ENCODE measurements around the gene SYF2. TPM values are rescaled to one million over a fixed set of nuclear protein-coding genes. Genes with fewer than 3 reads are reported as not detected.
"Not testable (repeated sequence)": the region's sequence is repeated elsewhere in the genome, so short reads cannot be mapped to it uniquely, and the experiment has no call there.

SYF2 gene
- total RNA-seq, 1 donor from 2014 or later = 33.9 TPM

DNA sequence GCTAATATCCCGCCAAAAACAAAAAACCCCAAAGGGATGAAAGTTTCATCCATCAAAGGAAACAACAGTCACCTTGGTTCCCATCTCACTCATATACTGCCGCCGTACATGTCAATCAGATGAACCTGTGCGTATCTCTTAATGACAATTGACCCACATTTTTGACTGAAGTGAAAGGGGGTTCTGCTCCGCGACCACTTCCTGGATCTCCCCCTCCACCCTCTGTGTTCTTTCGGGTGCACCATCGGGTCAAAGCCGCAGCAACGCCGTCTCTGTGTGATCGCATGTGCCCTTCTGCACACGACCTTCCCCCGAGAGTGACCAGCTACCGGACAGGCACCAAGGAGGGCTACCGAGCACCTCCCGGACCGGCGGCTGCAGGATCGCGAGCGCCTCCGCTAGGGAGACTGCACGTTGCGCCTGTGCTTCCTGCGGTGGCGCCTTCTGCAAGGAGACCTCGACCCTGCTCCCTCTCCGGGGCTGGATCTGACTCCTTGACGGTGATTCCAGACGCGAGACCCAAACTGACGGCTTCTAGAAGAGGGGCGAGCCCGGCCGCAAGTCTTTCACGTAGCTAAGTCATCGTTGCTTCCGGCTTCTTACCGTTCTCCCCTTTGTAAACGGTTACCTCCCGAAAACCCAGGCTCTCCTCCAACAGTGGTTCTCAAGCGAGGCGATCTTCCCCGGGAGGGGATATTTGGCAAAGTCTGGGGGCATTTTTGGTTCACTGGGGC lies 34.4 kb upstream of the SYF2 start:
- Histone ChIP-seq H3K9ac (ENCODE audit: low read depth in 1 of 3, low read length in 3 of 3) (peak overlapping the region in 1 of 3 donors; percentile 40), H3K4me3 (ENCODE audit: low read length in 3 of 3) (peak overlapping the region in 1 of 3 donors; percentile 54)
- H3K27me3 ChIP-seq (ENCODE audit: control insufficient read depth in 3 of 3, insufficient read depth in 3 of 3, low read length in 3 of 3); H3K27ac ChIP-seq (ENCODE audit: low read depth, low read length); H3K4me1 ChIP-seq (ENCODE audit: control insufficient read depth in 3 of 3, insufficient read depth in 3 of 3, low read length in 3 of 3); H3K36me3 ChIP-seq (ENCODE audit: control insufficient read depth in 3 of 3, insufficient read depth in 3 of 3, low read length in 3 of 3); H3K9me3 ChIP-seq (ENCODE audit: control insufficient read depth in 3 of 3, low read length in 3 of 3): not testable (repeated sequence)

DNA sequence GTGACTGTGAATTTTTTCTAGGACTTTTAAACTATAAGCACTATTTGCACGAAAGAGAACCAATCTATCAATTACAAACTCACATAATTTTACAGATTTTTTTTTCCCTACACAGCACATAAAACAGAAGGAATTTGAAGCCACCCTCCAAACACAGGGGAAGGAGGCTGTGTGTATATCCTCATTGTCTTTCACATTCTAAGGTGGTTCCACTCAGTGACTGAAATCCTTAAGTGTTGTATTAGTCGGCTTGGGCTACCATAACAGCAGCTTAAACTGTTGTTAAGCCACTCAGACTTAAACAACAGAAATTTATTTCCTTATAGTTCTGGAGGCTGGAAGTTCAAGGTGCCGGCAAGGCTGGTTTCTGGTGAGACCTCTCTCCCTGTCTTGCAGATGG lies 28.0 kb upstream of the SYF2 start:
- H3K4me3 ChIP-seq (ENCODE audit: low read length in 3 of 3); H3K27ac ChIP-seq (ENCODE audit: low read depth, low read length); H3K9ac ChIP-seq (ENCODE audit: low read depth in 1 of 3, low read length in 3 of 3); H3K4me1 ChIP-seq (ENCODE audit: control insufficient read depth in 3 of 3, insufficient read depth in 3 of 3, low read length in 3 of 3); H3K9me3 ChIP-seq (ENCODE audit: control insufficient read depth in 3 of 3, low read length in 3 of 3); H3K36me3 ChIP-seq (ENCODE audit: control insufficient read depth in 3 of 3, insufficient read depth in 3 of 3, low read length in 3 of 3); H3K27me3 ChIP-seq (ENCODE audit: control insufficient read depth in 3 of 3, insufficient read depth in 3 of 3, low read length in 3 of 3): not testable (repeated sequence)

DNA sequence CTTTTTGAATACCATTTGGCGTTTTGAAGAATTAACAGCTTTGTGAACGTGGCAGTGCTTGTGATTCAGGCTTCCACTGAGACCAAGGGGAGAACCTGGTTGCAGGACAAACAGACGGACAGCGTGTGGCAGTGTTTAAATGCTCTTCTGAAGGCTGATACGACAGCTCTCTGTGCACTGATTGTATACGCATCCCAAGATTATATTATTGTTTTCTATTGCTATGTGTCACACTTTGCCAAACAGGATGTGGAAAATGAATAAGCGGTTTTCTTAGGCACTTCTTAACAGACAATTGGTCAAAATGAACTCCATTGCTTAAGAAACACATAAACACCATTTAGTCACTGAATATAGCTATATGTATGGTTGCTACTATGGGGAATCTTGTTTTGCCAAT lies 27.5 kb upstream of the SYF2 start:
- not testable (repeated sequence) for H3K9ac ChIP-seq (ENCODE audit: low read depth in 1 of 3, low read length in 3 of 3); H3K27me3 ChIP-seq (ENCODE audit: control insufficient read depth in 3 of 3, insufficient read depth in 3 of 3, low read length in 3 of 3)

DNA sequence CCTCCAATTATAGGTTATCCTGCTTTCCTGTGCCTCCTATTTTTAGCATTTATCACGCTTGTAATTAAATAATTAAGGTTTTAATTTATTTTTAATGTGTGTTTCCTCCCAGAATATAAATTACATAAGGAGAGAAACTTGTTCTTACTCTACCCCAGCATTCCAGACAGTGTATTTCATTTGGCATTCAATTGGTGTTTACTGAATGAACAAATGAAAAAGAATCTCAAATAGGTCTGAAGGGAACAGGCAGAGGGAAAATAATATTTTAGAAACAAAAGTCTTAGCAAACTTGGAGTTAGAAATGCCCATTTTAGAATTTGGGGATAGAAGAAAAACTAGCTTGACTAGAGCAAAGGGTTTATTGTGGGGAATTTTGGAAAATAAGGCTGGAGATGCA lies 24.9 kb upstream of the SYF2 start:
- no peak overlapping the region for H3K27ac ChIP-seq (ENCODE audit: low read depth, low read length)

More for the DNA sequence above, 27.5 kb upstream of the SYF2 start:
- not testable (repeated sequence) for H3K36me3 ChIP-seq (ENCODE audit: control insufficient read depth in 3 of 3, insufficient read depth in 3 of 3, low read length in 3 of 3); H3K9me3 ChIP-seq (ENCODE audit: control insufficient read depth in 3 of 3, low read length in 3 of 3); H3K27ac ChIP-seq (ENCODE audit: low read depth, low read length); H3K4me1 ChIP-seq (ENCODE audit: control insufficient read depth in 3 of 3, insufficient read depth in 3 of 3, low read length in 3 of 3); H3K4me3 ChIP-seq (ENCODE audit: low read length in 3 of 3)

DNA sequence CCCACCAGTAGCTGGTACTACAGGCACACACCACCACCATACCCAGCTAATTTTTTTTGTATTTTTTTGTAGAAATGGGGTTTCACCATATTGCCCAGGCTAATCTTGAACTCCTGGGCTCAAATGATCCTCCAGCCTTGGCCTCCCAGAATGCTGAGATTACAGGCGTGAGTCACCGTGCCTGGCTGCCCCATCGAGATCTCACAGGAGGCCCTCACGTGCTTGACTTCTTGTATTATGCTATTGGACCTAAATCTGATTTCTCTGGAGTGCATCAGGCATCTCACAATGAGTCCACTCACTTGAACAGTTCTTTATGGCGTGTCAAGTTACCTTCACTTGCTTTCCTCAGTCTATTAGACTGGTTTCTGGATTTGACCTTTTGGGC lies 24.3 kb upstream of the SYF2 start:
- Histone ChIP-seq H3K4me3 (ENCODE audit: low read length in 3 of 3) (no peak overlapping the region), H3K9ac (ENCODE audit: low read depth in 1 of 3, low read length in 3 of 3) (no peak overlapping the region), H3K27ac (ENCODE audit: low read depth, low read length) (no peak overlapping the region), H3K9me3 (ENCODE audit: control insufficient read depth in 3 of 3, low read length in 3 of 3) (no peaks in the 10 kb centered on the region), H3K27me3 (ENCODE audit: control insufficient read depth in 3 of 3, insufficient read depth in 3 of 3, low read length in 3 of 3) (no peaks in the 10 kb centered on the region), H3K4me1 (ENCODE audit: control insufficient read depth in 3 of 3, insufficient read depth in 3 of 3, low read length in 3 of 3) (peaks cover 5 to 13% (median 5%) of the 10 kb centered on the region in 3 donors), H3K36me3 (ENCODE audit: control insufficient read depth in 3 of 3, insufficient read depth in 3 of 3, low read length in 3 of 3) (peaks cover 0 to 4% (median 0%) of the 10 kb centered on the region in 3 donors)

More for the DNA sequence above, 24.9 kb upstream of the SYF2 start:
- Histone ChIP-seq H3K27me3 (ENCODE audit: control insufficient read depth in 3 of 3, insufficient read depth in 3 of 3, low read length in 3 of 3) (no peaks in the 10 kb centered on the region), H3K36me3 (ENCODE audit: control insufficient read depth in 3 of 3, insufficient read depth in 3 of 3, low read length in 3 of 3) (peaks cover 0 to 4% (median 0%) of the 10 kb centered on the region in 3 donors), H3K9me3 (ENCODE audit: control insufficient read depth in 3 of 3, low read length in 3 of 3) (no peaks in the 10 kb centered on the region), H3K9ac (ENCODE audit: low read depth in 1 of 3, low read length in 3 of 3) (no peak overlapping the region), H3K4me1 (ENCODE audit: control insufficient read depth in 3 of 3, insufficient read depth in 3 of 3, low read length in 3 of 3) (peaks cover 5 to 13% (median 5%) of the 10 kb centered on the region in 3 donors), H3K4me3 (ENCODE audit: low read length in 3 of 3) (no peak overlapping the region)

DNA sequence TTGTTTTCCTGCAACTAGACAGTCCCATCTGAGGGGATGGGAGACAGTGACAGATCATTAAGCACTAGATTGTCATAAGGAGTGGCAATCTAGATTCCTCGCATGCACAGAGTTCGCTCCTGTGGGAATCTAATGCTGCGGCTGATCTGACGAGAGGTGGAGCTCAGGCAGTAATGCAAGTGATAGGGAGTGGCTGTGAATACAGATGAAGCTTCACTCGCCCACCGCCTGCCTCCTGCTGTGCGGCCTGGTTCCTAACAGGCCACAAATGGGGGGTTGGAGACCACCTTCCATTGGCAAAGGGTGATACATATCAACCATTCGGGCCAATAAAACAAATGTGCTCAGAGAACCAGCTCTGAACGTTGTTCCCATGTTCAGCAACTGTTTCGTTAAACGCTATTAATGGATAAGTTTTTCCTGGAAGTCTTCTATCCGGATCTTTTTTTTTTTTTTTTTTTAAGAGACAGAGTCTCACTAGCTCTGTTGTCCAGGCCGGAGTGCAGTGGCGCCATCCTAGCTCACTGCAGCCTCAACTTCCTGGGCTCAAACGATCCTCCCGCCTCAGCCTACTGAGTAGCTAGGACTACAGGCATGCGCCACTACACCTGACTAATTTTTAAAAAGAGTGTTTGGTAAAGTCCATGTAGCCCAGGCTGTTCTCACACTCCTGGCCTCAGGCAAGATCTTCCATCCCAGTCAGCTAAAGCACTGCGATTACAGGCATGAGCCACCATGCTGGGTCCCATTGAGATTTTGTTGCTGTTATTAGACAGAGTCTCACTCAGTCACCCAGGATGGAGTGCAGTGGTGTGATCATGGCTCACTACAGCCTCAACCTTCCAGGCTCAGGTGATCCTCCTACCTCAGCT lies 23.6 kb upstream of the SYF2 start:
- H3K27ac ChIP-seq (ENCODE audit: low read depth, low read length) = no peak overlapping the region
- H3K36me3 ChIP-seq (ENCODE audit: control insufficient read depth in 3 of 3, insufficient read depth in 3 of 3, low read length in 3 of 3) = peaks cover 0 to 4% (median 0%) of the 10 kb centered on the region in 3 donors
- H3K4me3 ChIP-seq (ENCODE audit: low read length in 3 of 3) = no peak overlapping the region
- H3K9ac ChIP-seq (ENCODE audit: low read depth in 1 of 3, low read length in 3 of 3) = no peak overlapping the region
- no peaks in the 10 kb centered on the region for H3K9me3 ChIP-seq (ENCODE audit: control insufficient read depth in 3 of 3, low read length in 3 of 3)
- H3K4me1 ChIP-seq (ENCODE audit: control insufficient read depth in 3 of 3, insufficient read depth in 3 of 3, low read length in 3 of 3) = peaks cover 5 to 13% (median 5%) of the 10 kb centered on the region in 3 donors
- no peaks in the 10 kb centered on the region for H3K27me3 ChIP-seq (ENCODE audit: control insufficient read depth in 3 of 3, insufficient read depth in 3 of 3, low read length in 3 of 3)

DNA sequence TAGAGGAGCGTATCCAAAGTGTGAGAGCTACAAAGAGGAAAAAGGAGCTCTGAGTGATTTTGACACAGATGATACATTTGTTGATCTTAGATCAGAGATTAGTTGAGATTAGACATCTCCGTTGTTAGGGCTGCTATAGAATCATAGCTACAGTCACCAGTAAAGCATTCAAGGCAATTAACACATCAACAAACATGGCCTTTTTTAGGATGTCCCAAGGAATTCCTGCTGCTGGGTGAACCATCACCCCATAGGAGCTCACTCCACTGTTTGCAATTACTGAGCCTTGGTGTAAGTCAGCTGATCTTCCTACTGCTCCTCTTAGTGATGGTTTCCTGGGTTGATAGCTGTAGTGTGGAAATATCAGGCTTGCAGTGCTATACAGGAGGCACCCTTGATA lies 21.6 kb upstream of the SYF2 start:
- Histone ChIP-seq H3K4me3 (ENCODE audit: low read length in 3 of 3) (no peak overlapping the region), H3K36me3 (ENCODE audit: control insufficient read depth in 3 of 3, insufficient read depth in 3 of 3, low read length in 3 of 3) (peaks cover 0 to 4% (median 0%) of the 10 kb centered on the region in 3 donors), H3K4me1 (ENCODE audit: control insufficient read depth in 3 of 3, insufficient read depth in 3 of 3, low read length in 3 of 3) (peaks cover 5 to 13% (median 5%) of the 10 kb centered on the region in 3 donors), H3K9ac (ENCODE audit: low read depth in 1 of 3, low read length in 3 of 3) (no peak overlapping the region), H3K27ac (ENCODE audit: low read depth, low read length) (no peak overlapping the region), H3K27me3 (ENCODE audit: control insufficient read depth in 3 of 3, insufficient read depth in 3 of 3, low read length in 3 of 3) (no peaks in the 10 kb centered on the region), H3K9me3 (ENCODE audit: control insufficient read depth in 3 of 3, low read length in 3 of 3) (no peaks in the 10 kb centered on the region)

DNA sequence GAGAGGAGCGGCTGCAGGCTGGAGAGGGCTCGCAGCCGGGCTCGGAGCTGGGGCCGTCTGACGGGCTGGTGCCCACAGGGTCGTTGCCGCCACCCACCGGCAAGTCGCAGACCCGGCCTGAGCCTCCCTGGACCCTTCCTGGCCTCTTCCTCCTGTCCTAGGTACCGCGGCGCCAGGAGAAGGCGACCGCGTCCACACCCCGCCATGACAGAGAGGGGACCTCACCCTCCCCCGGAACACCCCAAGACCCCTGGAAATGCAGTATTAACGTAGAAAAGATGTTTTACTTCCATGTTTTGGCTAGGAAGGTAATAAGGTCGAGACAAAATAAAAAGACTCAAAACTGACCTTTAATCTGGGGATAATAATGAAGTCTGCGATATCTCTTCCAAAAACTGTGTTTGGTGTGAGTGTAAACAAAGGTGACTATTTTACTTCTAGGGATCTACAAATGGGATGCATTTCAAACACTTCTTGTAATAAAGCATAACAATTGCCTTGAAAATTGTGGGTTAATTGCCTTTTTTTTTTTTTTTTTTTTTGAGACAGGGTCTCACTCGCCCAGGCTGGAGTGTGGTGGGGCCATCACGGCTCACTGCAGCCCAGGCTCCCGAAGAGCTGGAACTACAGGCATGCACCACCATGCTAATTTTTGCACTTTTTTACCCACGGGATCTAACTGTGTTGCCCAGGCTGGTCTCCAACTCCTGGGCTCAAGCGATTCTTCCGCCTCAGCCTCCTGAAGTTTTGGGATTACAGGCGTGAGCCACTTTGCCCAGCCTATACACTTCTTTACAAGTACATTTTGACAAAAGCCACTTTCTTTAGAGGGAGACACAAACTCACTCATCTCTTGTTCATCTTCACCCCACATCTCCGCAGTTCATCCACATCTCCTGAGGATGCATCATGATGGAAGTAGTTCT lies 15.8 kb upstream of the SYF2 start:
- Histone ChIP-seq H3K9ac (ENCODE audit: low read depth in 1 of 3, low read length in 3 of 3) (peak overlapping the region; percentile 63 to 100 (median 79)), H3K36me3 (ENCODE audit: control insufficient read depth in 3 of 3, insufficient read depth in 3 of 3, low read length in 3 of 3) (peaks cover 11 to 22% (median 16%) of the 10 kb centered on the region in 3 donors), H3K4me1 (ENCODE audit: control insufficient read depth in 3 of 3, insufficient read depth in 3 of 3, low read length in 3 of 3) (peaks cover 19 to 33% (median 31%) of the 10 kb centered on the region in 3 donors), H3K9me3 (ENCODE audit: control insufficient read depth in 3 of 3, low read length in 3 of 3) (no peaks in the 10 kb centered on the region), H3K27me3 (ENCODE audit: control insufficient read depth in 3 of 3, insufficient read depth in 3 of 3, low read length in 3 of 3) (no peaks in the 10 kb centered on the region), H3K4me3 (ENCODE audit: low read length in 3 of 3) (peak overlapping the region; percentile 98 to 100 (median 99)), H3K27ac (ENCODE audit: low read depth, low read length) (peak overlapping the region; percentile 99)

DNA sequence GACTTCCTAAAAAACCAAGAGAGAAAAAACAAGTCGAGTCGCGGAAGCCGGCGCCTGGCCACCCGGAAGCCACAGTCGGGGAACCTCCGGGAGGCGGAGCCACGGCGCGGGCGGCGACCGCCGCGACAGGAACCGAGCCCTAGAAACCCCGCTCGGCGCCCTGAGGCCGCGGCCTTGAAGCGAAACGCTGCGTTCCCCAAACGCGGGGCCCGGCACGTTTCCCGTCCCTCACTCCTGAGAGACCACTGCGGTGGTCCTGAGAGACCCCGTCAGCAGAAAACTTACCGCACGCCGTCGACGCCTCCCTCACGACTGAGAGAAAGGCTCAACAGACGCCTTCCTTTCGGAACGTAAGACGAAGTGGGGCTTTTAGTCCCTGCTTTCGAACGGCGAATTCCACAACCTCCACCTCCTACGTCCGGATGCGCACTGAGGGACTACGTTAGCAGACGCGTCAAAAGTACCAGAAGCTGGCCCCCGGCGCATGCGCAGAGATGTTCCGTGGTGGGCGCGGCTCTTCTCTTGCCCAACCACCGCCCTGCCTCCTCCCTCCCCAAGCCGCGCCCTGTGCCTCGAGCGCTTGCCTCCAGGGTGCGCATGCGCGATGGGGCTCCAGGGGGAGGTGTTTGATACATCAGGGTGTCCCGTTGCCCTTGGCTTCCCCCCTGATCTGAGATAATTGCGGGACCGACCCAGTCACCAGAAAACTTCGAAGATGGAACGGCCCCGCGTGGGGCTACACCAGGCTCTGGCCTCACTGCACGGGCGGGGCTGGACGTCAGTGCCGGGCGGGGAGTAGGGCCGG lies 14.9 kb upstream of the SYF2 start, which contains the start of gene RSRP1:
RSRP1 (minus strand) TSS at position 431 of the 805 bp plus-strand sequence. CDS start 491 bp downstream, outside the sequence.
- peak within 1 kb of the TSS; percentile 99 to 100 (median 99) for H3K9ac ChIP-seq (ENCODE audit: low read depth in 1 of 3, low read length in 3 of 3)
- H3K36me3 ChIP-seq (ENCODE audit: control insufficient read depth in 3 of 3, insufficient read depth in 3 of 3, low read length in 3 of 3) = peaks cover 17 to 29% (median 25%) of the 10 kb centered on the region in 3 donors
- peak within 1 kb of the TSS; percentile 99 for H3K27ac ChIP-seq (ENCODE audit: low read depth, low read length)
- H3K9me3 ChIP-seq (ENCODE audit: control insufficient read depth in 3 of 3, low read length in 3 of 3) = no peaks in the 10 kb centered on the region
- H3K4me1 ChIP-seq (ENCODE audit: control insufficient read depth in 3 of 3, insufficient read depth in 3 of 3, low read length in 3 of 3) = peaks cover 19 to 33% (median 25%) of the 10 kb centered on the region in 3 donors
- no peaks in the 10 kb centered on the region for H3K27me3 ChIP-seq (ENCODE audit: control insufficient read depth in 3 of 3, insufficient read depth in 3 of 3, low read length in 3 of 3)
- peak within 1 kb of the TSS; percentile 98 to 100 (median 99) for H3K4me3 ChIP-seq (ENCODE audit: low read length in 3 of 3)
